H9 (cell line): ENCODE measurements around the gene TMEM54. TPM values are rescaled to one million over a fixed set of nuclear protein-coding genes. Genes with fewer than 3 reads are reported as not detected.

ENCODE experiments used
- DNase-seq: peaks from one replicate; pipeline ENCODE4 v3.0.0-alpha.2; 2017
- H2AFZ ChIP-seq: one replicate; pipeline ENCODE4 v1.6.1; 2013; ENCODE audit warnings: mild to moderate bottlenecking, low read length, control low read depth, moderate library complexity
- H2AK5ac ChIP-seq: 2 replicates; pipeline ENCODE4 v1.6.1; 2013; ENCODE audit warnings: low read length, control low read depth, mixed read lengths; ENCODE audit not compliant: insufficient read length
- H2BK120ac ChIP-seq: one replicate; pipeline ENCODE4 v1.6.1; 2013; ENCODE audit warnings: low read depth, mild to moderate bottlenecking, low read length, control low read depth, inconsistent platforms; ENCODE audit not compliant: poor library complexity, severe bottlenecking
- H2BK12ac ChIP-seq: 2 replicates; pipeline ENCODE4 v1.6.1; 2013; ENCODE audit warnings: low read length, control low read depth, mixed read lengths, low read depth; ENCODE audit not compliant: insufficient read length
- H2BK15ac ChIP-seq: 2 replicates; pipeline ENCODE4 v1.6.1; 2013; ENCODE audit warnings: low read depth, low read length, control low read depth
- H2BK20ac ChIP-seq: one replicate; pipeline ENCODE4 v1.6.1; 2013; ENCODE audit warnings: low read depth, mild to moderate bottlenecking, low read length, control low read depth, inconsistent platforms; ENCODE audit not compliant: poor library complexity, severe bottlenecking
- H2BK5ac ChIP-seq: 2 replicates; pipeline ENCODE4 v1.6.1; 2013; ENCODE audit warnings: low read length, control low read depth, mixed read lengths; ENCODE audit not compliant: insufficient read length
- H3K14ac ChIP-seq: 2 replicates; pipeline ENCODE4 v1.6.1; 2013; ENCODE audit warnings: low read length, control low read depth; ENCODE audit not compliant: insufficient read depth
- H3K18ac ChIP-seq: 2 replicates; pipeline ENCODE4 v1.6.1; 2013; ENCODE audit warnings: low read depth, mild to moderate bottlenecking, mixed read lengths, low read length, control low read depth; ENCODE audit not compliant: insufficient read length
- H3K23ac ChIP-seq: 2 replicates; pipeline ENCODE4 v1.6.1; 2013; ENCODE audit warnings: low read length, control low read depth, mixed read lengths, low read depth; ENCODE audit not compliant: insufficient read length
- H3K23me2 ChIP-seq: 2 replicates; pipeline ENCODE4 v1.6.1; 2013; ENCODE audit warnings: low read depth, mild to moderate bottlenecking, mixed read lengths, low read length, control low read depth; ENCODE audit not compliant: insufficient read length, poor library complexity, severe bottlenecking
- H3K27ac ChIP-seq: 2 replicates; pipeline ENCODE4 v1.5.1; 2013; ENCODE audit warnings: low read length, control low read depth, mixed read lengths, low read depth; ENCODE audit not compliant: insufficient read length
- H3K27me3 ChIP-seq: 2 replicates; pipeline ENCODE4 v1.6.1; 2013; ENCODE audit warnings: low read length, control low read depth, inconsistent platforms; ENCODE audit not compliant: insufficient read depth
- H3K4ac ChIP-seq: 2 replicates; pipeline ENCODE4 v1.6.1; 2013; ENCODE audit warnings: low read depth, mild to moderate bottlenecking, control low read depth, inconsistent platforms, low read length, moderate library complexity
- H3K4me1 ChIP-seq: 2 replicates; pipeline ENCODE4 v1.6.1; 2013; ENCODE audit warnings: low read length, control low read depth, inconsistent platforms; ENCODE audit not compliant: insufficient read depth
- H3K4me2 ChIP-seq: 2 replicates; pipeline ENCODE4 v1.6.1; 2013; ENCODE audit warnings: low read length, control low read depth, mixed read lengths; ENCODE audit not compliant: insufficient read length, insufficient read depth
- H3K56ac ChIP-seq: 2 replicates; pipeline ENCODE4 v1.6.1; 2013; ENCODE audit warnings: low read depth, mild to moderate bottlenecking, mixed read lengths, low read length, control low read depth; ENCODE audit not compliant: insufficient read length
- H3K79me1 ChIP-seq: 2 replicates; pipeline ENCODE4 v1.6.1; 2013; ENCODE audit warnings: low read depth, mild to moderate bottlenecking, moderate library complexity, low read length, control low read depth, inconsistent platforms; ENCODE audit not compliant: insufficient read depth, poor library complexity, severe bottlenecking
- H3K79me2 ChIP-seq: 2 replicates; pipeline ENCODE4 v1.6.1; 2013; ENCODE audit warnings: low read length, control low read depth, inconsistent platforms; ENCODE audit not compliant: insufficient read depth
- H3K9ac ChIP-seq: 2 replicates; pipeline ENCODE4 v1.6.1; 2013; ENCODE audit warnings: low read length, control low read depth, mixed read lengths; ENCODE audit not compliant: insufficient read length; ENCODE audit errors: extremely low read depth
- H3K9me3 ChIP-seq: one replicate; pipeline ENCODE4 v1.6.1; 2013; ENCODE audit warnings: low read depth, low read length, inconsistent platforms; ENCODE audit not compliant: control insufficient read depth
- H3T11ph ChIP-seq: one replicate; pipeline ENCODE4 v1.6.1; 2013; ENCODE audit warnings: mild to moderate bottlenecking, low read length, control low read depth, inconsistent platforms
- H4K20me1 ChIP-seq: one replicate; pipeline ENCODE4 v1.6.1; 2013; ENCODE audit not compliant: control insufficient read depth, insufficient read length, insufficient read depth
- H4K5ac ChIP-seq: 2 replicates; pipeline ENCODE4 v1.6.1; 2013; ENCODE audit warnings: low read depth, mild to moderate bottlenecking, mixed read lengths, low read length, control low read depth; ENCODE audit not compliant: insufficient read length
- H4K8ac ChIP-seq: replicated peaks from 2 replicates; pipeline ENCODE4 v1.6.1; 2013; ENCODE audit warnings: low read length, control low read depth, mixed read lengths, low read depth; ENCODE audit not compliant: insufficient read length
- H4K91ac ChIP-seq: 2 replicates; pipeline ENCODE4 v1.6.1; 2013; ENCODE audit warnings: low read depth, mild to moderate bottlenecking, moderate library complexity, mixed read lengths, low read length, control low read depth; ENCODE audit not compliant: insufficient read length
- H3K27ac Mint-ChIP-seq, 3 experiments: 2 replicates in 2 of 3; 3 replicates in 1 of 3; pipeline ENCODE4 v1.8.0; 2020 to 2021; ENCODE audit warnings: mixed read lengths in 3 of 3, mild to moderate bottlenecking in 1 of 3, moderate library complexity in 1 of 3
- H3K27me3 Mint-ChIP-seq: 2 replicates; pipeline ENCODE4 v1.8.0; 2021; ENCODE audit warnings: low read depth, mild to moderate bottlenecking, moderate library complexity, mixed read lengths
- H3K36me3 Mint-ChIP-seq, 3 experiments: 2 replicates in 2 of 3; 3 replicates in 1 of 3; pipeline ENCODE4 v1.8.0; 2020 to 2021; ENCODE audit warnings: low read depth in 3 of 3, mixed read lengths in 3 of 3; ENCODE audit not compliant: insufficient read depth in 1 of 3
- H3K4me1 Mint-ChIP-seq, 2 experiments: 2 replicates each; pipeline ENCODE4 v1.8.0; 2020; ENCODE audit warnings: mixed read lengths in 2 of 2
- H3K4me3 Mint-ChIP-seq, 2 experiments: 2 replicates in 1 of 2; 3 replicates in 1 of 2; pipeline ENCODE4 v1.8.0; 2020 to 2021; ENCODE audit warnings: mild to moderate bottlenecking in 2 of 2, mixed read lengths in 2 of 2, moderate library complexity in 1 of 2
- H3K9me3 Mint-ChIP-seq, 2 experiments: 2 replicates in 1 of 2; 3 replicates in 1 of 2; pipeline ENCODE4 v1.8.0; 2020; ENCODE audit warnings: mild to moderate bottlenecking in 2 of 2, mixed read lengths in 2 of 2, moderate library complexity in 1 of 2
- CTCF ChIP-seq: fragments of 200-600 bp; sonication (generic); conservative IDR thresholded peaks from 3 replicates; pipeline ENCODE4 v1.8.0; 2021; ENCODE audit warnings: antibody characterized with exemption, mild to moderate bottlenecking
- WGBS: extraction: QIAGEN DNeasy Blood & Tissue Kit; methylation state at CpG from one replicate; pipeline ENCODE4 v1.1.7; 2013; ENCODE audit warnings: missing lambda C conversion rate, low lambda C conversion rate, mixed read lengths; ENCODE audit not compliant: insufficient read length; ENCODE audit errors: extremely low coverage; 5-methylcytosine and 5-hydroxymethylcytosine counted together
- total RNA-seq: library from RNA; stranded (reverse); gene quantifications from 2 replicates; pipeline ENCODE4 v1.2.1, GENCODE V29; 2021

TMEM54 gene
- total RNA-seq, 1 experiment from 2014 or later = 17.2 TPM

DNA sequence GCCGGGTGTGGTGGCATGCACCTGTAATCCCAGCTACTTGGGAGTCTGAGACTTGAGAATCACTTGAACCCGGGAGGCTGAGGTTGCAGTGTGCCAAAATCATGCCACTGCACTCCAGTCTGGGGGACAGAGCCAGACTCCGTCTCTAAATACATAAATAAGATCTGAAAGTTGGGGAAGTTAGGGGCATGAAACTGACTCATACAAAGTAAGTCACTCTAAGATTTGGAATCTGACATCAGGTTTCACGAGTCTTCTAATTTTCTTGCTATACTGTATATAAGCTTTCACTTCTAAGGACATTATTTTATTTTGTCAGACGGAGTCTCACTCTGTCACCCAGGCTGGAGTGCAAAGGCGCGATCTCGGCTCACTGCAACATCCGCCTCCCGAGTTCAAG, 33.3 kb upstream of the TMEM54 start:
- H4K5ac ChIP-seq = no peak overlapping the region
- H3K23ac ChIP-seq = no peak overlapping the region
- H2BK12ac ChIP-seq = no peak overlapping the region
- no peaks in the 10 kb centered on the region for H4K20me1 ChIP-seq
- H3K4me2 ChIP-seq = no peak overlapping the region
- no peak overlapping the region for H2AK5ac ChIP-seq
- no peak overlapping the region for H3K56ac ChIP-seq
- WGBS = no CpG with 5 or more reads among the region's 10 CpGs
- H2BK20ac ChIP-seq = no peak overlapping the region
- H2BK5ac ChIP-seq = no peak overlapping the region
- no peak overlapping the region for H3K9ac ChIP-seq
- H3T11ph ChIP-seq = no peak overlapping the region
- no peak overlapping the region for H3K14ac ChIP-seq
- H3K23me2 ChIP-seq = no peaks in the 10 kb centered on the region
- no peaks in the 10 kb centered on the region for H3K79me1 ChIP-seq
- H4K91ac ChIP-seq = no peak overlapping the region
- peaks cover 3 to 20% (median 19%) of the 10 kb centered on the region in 3 experiments; a peak in 6 of 7 replicates for H3K36me3 Mint-ChIP-seq
- no peak overlapping the region for H2BK120ac ChIP-seq
- no peak overlapping the region for H3K27ac ChIP-seq
- no peak overlapping the region for H3K27ac Mint-ChIP-seq
- H4K8ac ChIP-seq = no peak overlapping the region
- no peak overlapping the region for H3K18ac ChIP-seq
- H3K4ac ChIP-seq = no peak overlapping the region
- DNase-seq = no peak
- no peaks in the 10 kb centered on the region for H3K27me3 ChIP-seq
- no peak for TF ChIP-seq CTCF
- peaks cover 10% of the 10 kb centered on the region for H3K27me3 Mint-ChIP-seq
- no peaks in the 10 kb centered on the region for H3K9me3 Mint-ChIP-seq
- peaks cover 5 to 6% of the 10 kb centered on the region in 2 experiments for H3K4me1 Mint-ChIP-seq
- no peaks in the 10 kb centered on the region for H3K4me1 ChIP-seq
- no peaks in the 10 kb centered on the region for H3K79me2 ChIP-seq
- no peak overlapping the region for H2AFZ ChIP-seq
- H3K4me3 Mint-ChIP-seq = no peak overlapping the region
- H2BK15ac ChIP-seq = no peak overlapping the region
- no peaks in the 10 kb centered on the region for H3K9me3 ChIP-seq
